GM12892 (cell line): ENCODE results near the gene CNIH3.

ENCODE experiments used
- POLR2A ChIP-seq: IDR thresholded peaks from 2 replicates; pipeline ENCODE4 v1.6.1; 2011; ENCODE audit warnings: low read depth, low read length, control low read depth
- POLR2AphosphoS5 ChIP-seq: IDR thresholded peaks from 2 replicates; pipeline ENCODE4 v1.6.1; 2011; ENCODE audit warnings: low read depth, low read length, control low read depth
- TAF1 ChIP-seq: IDR thresholded peaks from 2 replicates; pipeline ENCODE4 v1.6.1; 2011; ENCODE audit warnings: low read depth, mild to moderate bottlenecking, control low read depth, low read length, borderline replicate concordance

GRCh38 chr1:224589006-224589405 is 27.1 kb upstream of the CNIH3 start:
- no peak for TF ChIP-seq POLR2AphosphoS5
- TF ChIP-seq TAF1, result no peak
- no peak for TF ChIP-seq POLR2A
